GM19438 (cell line): ENCODE data around the gene RNASEH2B.

ENCODE experiments used
- ATAC-seq: cut with Tn5 transposase; IDR thresholded peaks from one replicate; pipeline ENCODE4 v1.9.1; 2021; ENCODE audit warnings: low read depth; ENCODE audit not compliant: unreplicated experiment

RNASEH2B gene

GRCh38 chr13:50909605-50910484, at the start of gene RNASEH2B:
Gene RNASEH2B, plus strand, starts transcription at chr13:50909791. Its CDS starts 286 bp downstream, at chr13:50910077.
- ATAC-seq: peak; percentile 68

GRCh38 chr13:50864492-50864891, 45.1 kb upstream of the RNASEH2B start:
- no peak for ATAC-seq

- no peak for ATAC-seq
These were observed 42.6 kb upstream of the RNASEH2B start for GRCh38 chr13:50866817-50867636.

- no peak for ATAC-seq
These were observed 42.0 kb upstream of the RNASEH2B start for GRCh38 chr13:50867637-50867945.

- ATAC-seq: no peak
These were observed 38.2 kb upstream of the RNASEH2B start for GRCh38 chr13:50871405-50871804.

- ATAC-seq: no peak
These were observed 36.1 kb upstream of the RNASEH2B start for GRCh38 chr13:50873467-50873866.

- no peak for ATAC-seq
These were observed 35.6 kb upstream of the RNASEH2B start for GRCh38 chr13:50873991-50874390.

- ATAC-seq: no peak
These were observed 26.7 kb upstream of the RNASEH2B start for GRCh38 chr13:50882816-50883435.

- no peak for ATAC-seq
These were observed 25.9 kb upstream of the RNASEH2B start for GRCh38 chr13:50883728-50884127.

- no peak for ATAC-seq
These were observed 25.3 kb upstream of the RNASEH2B start for GRCh38 chr13:50884265-50884664.

GRCh38 chr13:50887151-50887550, 22.4 kb upstream of the RNASEH2B start:
- ATAC-seq: no peak

- no peak for ATAC-seq
These were observed 21.2 kb upstream of the RNASEH2B start for GRCh38 chr13:50888362-50888761.

GRCh38 chr13:50889317-50889716, 20.3 kb upstream of the RNASEH2B start:
- ATAC-seq: no peak

GRCh38 chr13:50891206-50891605, 18.4 kb upstream of the RNASEH2B start:
- ATAC-seq: no peak

- no peak for ATAC-seq
These were observed 17.2 kb upstream of the RNASEH2B start for GRCh38 chr13:50892210-50892944.

GRCh38 chr13:50893211-50893852, 16.3 kb upstream of the RNASEH2B start:
- peak; percentile 79 for ATAC-seq

GRCh38 chr13:50894012-50894411, 15.6 kb upstream of the RNASEH2B start:
- no peak for ATAC-seq

GRCh38 chr13:50894504-50894903, 15.1 kb upstream of the RNASEH2B start:
- no peak for ATAC-seq

GRCh38 chr13:50898338-50898737, 11.3 kb upstream of the RNASEH2B start:
- no peak for ATAC-seq

GRCh38 chr13:50901701-50902100, 7.9 kb upstream of the RNASEH2B start:
- ATAC-seq: no peak
